Brain microvascular endothelial cell (primary cell): ENCODE results near the gene MYT1.

Experiments used
- DNase-seq: peaks from one replicate; pipeline ENCODE4 v3.0.0-alpha.2; 2020
- H3K27ac ChIP-seq: fragments of 250-450 bp; sonication (Bioruptor Pico); 2 replicates; pipeline ENCODE4 v1.5.1; 2020; ENCODE audit warnings: mild to moderate bottlenecking, moderate library complexity
- H3K27me3 ChIP-seq: fragments of 250-450 bp; sonication (Bioruptor Pico); replicated peaks from 2 replicates; pipeline ENCODE4 v1.5.1; 2020; ENCODE audit warnings: mild to moderate bottlenecking
- H3K36me3 ChIP-seq: fragments of 250-450 bp; sonication (Bioruptor Pico); replicated peaks from 2 replicates; pipeline ENCODE4 v1.5.1; 2020; ENCODE audit warnings: mild to moderate bottlenecking
- H3K4me3 ChIP-seq: 2 replicates; pipeline ENCODE4 v1.5.1; 2011; ENCODE audit warnings: low read depth, mild to moderate bottlenecking, control low read depth, low read length, moderate library complexity
- CTCF ChIP-seq: IDR thresholded peaks from 2 replicates; pipeline ENCODE4 v1.5.1; 2011; ENCODE audit warnings: low read depth, mild to moderate bottlenecking, moderate library complexity, low read length, control low read depth, inconsistent platforms; ENCODE audit errors: missing control alignments
- in situ Hi-C: cut with HindIII; loops from 2 replicates; pipeline ENCODE4 v1.10.0; 2017; ENCODE audit warnings: low sequenced_read_pairs, low pct_ligation_motif_present

The MYT1 gene

DNA sequence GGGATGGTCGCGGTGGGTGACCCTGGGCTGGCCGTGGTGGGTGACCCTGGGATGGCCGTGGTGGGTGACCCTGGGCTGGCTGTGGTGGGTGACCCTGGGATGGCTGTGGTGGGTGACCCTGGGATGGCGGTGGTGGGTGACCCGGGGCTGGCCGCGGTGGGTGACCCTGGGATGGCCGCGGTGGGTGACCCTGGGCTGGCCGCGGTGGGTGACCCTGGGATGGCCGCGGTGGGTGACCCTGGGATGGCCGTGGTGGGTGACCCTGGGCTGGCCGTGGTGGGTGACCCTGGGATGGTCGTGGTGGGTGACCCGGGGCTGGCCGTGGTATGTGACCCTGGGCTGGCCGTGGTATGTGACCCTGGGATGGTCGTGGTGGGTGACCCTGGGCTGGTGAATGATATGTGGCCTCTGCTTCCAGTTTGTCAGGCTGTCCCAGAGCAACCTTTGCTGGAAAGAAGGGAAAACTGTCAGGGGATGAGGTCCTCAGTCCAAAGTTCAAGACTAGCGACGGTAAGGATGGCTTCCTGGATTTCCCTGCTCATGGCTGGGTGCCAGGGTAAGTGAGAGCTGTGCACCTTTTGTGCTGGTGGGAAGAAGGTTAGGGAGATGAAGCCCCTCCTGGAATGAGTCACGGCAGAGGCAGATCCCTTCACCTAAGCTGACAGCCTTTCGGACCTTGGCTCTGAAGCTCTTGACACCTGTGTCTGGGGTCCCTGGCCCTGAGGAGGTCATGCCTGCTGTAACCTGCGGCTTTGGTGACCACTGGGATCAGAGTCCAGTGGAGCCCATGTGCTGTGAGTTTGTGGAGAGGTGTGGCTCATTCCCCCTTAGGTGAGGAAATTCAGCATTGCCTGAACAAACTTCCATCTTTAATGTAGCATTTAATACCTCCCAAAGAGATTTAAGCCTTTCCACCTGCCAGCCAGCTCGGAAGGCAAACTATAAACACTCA, 72.2 kb downstream of the MYT1 start:
- no peak for TF ChIP-seq CTCF
- Histone ChIP-seq H3K4me3 (no peak overlapping the region), H3K27me3 (no peaks in the 10 kb centered on the region)

DNA sequence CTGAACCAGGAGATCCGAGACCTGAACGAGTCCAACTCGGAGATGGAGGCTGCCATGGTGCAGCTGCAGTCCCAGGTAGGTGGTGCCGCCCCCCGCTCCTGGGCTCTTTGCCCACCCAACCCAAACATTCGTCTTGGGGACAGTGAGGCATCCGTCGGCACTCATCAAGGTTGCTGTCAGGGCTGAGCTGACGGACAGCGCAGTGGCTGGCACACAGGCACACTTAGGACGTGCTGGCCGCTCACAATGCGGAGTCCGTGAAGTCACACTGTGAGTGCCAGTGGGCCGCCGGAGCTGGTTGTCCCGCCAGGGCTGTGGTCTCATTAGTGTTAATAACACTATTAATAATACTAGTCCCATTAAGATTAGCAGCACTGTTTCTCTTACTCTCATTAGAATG, 73.1 kb downstream of the MYT1 start:
- no peak for DNase-seq
- Histone ChIP-seq H3K36me3 (no peaks in the 10 kb centered on the region), H3K27me3 (no peaks in the 10 kb centered on the region), H3K27ac (no peak overlapping the region), H3K4me3 (no peak overlapping the region)
- TF ChIP-seq CTCF, result no peak
- in situ Hi-C loops, result no loop called here

More for the DNA sequence above, 72.2 kb downstream of the MYT1 start:
- no peak for DNase-seq
- no peak overlapping the region for H3K27ac ChIP-seq
- in situ Hi-C loops, result no loop called here
- no peaks in the 10 kb centered on the region for H3K36me3 ChIP-seq

DNA sequence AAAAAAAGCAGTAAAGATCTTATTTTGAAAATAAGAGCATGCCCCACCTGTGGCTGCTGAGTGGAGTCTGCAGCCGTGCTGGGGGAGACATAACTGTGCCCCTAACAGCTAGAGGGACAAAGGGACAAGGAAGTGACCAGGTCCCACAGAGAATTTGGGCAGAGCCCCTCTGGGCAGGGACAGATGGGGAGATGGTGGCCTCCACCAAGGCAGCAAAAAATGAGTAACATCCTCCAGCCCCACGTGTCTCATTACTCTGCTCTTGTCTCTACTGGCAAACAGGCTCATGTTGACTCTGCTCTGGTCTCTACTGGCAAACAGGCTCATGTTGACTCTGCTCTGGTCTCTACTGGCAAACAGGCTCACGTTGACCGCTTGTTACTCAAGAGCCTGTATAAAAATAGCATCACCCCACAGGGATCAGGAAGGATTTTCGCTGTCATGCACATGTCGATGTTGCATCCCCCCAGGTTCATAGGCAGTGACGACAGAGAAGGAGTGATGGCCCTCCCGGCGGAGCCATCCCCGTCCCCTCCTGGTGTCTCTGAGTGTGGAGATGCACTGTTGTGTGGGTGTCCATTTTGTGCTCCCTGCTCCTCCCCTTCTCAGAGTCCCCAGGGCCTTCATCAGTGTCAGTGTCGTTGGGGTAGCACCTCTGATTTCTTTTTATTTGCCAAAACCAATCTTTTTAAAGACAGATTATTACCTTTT, 74.0 kb downstream of the MYT1 start:
- TF ChIP-seq CTCF, result no peak
- DNase-seq, result no peak
- H3K4me3 ChIP-seq, result no peak overlapping the region
- H3K36me3 ChIP-seq, result no peaks in the 10 kb centered on the region
- H3K27ac ChIP-seq, result no peak overlapping the region
- in situ Hi-C loops, result no loop called here
- H3K27me3 ChIP-seq, result no peaks in the 10 kb centered on the region

DNA sequence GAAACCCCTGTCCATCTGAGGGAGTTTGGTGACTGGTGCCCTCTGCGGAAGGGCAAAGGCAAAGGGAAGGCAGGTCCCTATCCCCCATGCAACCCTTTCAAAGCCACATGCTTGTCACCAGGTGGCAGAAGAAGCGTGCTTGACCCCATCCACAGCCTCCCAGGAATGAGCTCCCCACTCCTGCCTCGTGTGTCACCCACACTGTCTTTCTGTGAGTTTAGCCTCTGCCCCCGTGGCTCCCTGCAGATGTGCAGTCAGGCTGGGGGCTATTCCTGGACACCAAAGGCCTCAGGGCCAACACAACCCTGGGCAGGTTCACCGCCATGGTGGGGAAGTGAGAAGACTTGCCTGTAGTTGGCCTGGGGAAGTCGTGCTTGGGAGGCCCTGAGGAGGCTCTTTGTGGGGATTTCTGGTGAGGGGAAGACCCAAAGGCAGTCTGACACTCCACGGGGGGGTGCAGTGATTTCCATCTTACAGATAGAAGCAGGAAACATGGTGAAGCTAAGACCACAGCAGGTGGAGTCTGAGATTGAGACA, 74.7 kb downstream of the MYT1 start:
- in situ Hi-C loops, result no loop called here
- Histone ChIP-seq H3K4me3 (no peak overlapping the region), H3K27me3 (no peaks in the 10 kb centered on the region), H3K27ac (no peak overlapping the region), H3K36me3 (no peaks in the 10 kb centered on the region)
- no peak for DNase-seq
- TF ChIP-seq CTCF, result no peak

DNA sequence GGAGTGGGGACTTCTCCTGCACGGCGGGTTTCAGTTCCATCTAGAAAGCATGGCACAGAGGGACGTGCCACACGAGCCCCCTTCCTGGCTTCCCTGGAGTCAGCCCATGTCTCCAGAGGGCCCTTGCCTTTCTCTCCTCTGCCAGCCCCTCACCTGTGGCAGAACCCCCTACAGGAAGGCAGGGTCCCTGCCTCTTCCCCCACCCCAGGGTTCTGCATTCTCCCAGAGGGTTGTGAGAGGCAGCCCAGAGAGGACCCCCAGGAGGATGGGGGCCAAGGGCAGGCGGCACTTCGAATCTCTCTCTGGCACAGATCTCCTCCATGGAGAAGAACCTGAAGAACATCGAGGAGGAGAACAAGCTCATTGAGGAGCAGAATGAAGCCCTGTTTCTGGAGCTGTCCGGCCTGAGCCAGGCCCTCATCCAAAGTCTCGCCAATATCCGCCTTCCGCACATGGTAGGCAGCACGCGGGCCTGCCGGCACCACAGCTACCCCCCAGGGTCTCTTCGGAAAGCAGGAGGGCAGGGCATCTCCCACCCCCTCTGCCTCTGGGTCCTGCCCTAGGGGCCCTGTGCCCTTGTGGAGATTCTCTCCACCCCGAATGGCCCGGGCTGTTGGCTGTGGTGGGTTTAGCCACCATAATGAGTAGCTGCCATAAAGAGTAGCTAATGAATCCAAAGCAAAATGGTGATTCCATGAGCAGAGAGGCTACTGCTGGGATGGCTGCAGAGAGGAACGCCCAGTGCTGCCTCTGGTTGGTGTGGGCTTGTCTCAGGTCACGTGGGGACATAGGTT, 75.4 kb downstream of the MYT1 start:
- TF ChIP-seq CTCF, result no peak
- DNase-seq, result no peak
- in situ Hi-C loops, result no loop called here
- peaks cover 1% of the 10 kb centered on the region for H3K27me3 ChIP-seq
- no peak overlapping the region for H3K27ac ChIP-seq
- H3K4me3 ChIP-seq, result no peak overlapping the region
- H3K36me3 ChIP-seq, result no peaks in the 10 kb centered on the region
